Gastrocnemius medialis (tissue), 4 donors: Measurements from ENCODE around the gene TTC17. TPM values are rescaled to one million over a fixed set of nuclear protein-coding genes. Genes with fewer than 3 reads are reported as not detected.

ENCODE experiments used
- ATAC-seq, 2 donors: fragments of 150-250 bp; one replicate each; pipeline ENCODE4 v1.9.1; 2016
- DNase-seq, 2 donors: peaks; one replicate each; pipeline ENCODE4 v3.0.0-alpha.2; 2019
- H3K27ac ChIP-seq, 4 donors: fragments of 200-600 bp; sonication (generic); 1 replicate in 1 of 4; 2 replicates in 3 of 4; pipeline ENCODE4 v1.5.1; 2016 to 2018; ENCODE audit warnings: mild to moderate bottlenecking in 2 of 4, moderate library complexity in 1 of 4
- H3K27me3 ChIP-seq, 3 donors: fragments of 200-600 bp; sonication (generic) in 2 of 3; 1 replicate in 1 of 3; 2 replicates in 2 of 3; pipeline versions ENCODE4 v1.5.1 to v1.6.0; 2016 to 2019; ENCODE audit warnings: mild to moderate bottlenecking in 1 of 3, moderate library complexity in 1 of 3
- H3K36me3 ChIP-seq, 2 donors: fragments of 200-600 bp; sonication (generic) in 1 of 2; one replicate each; pipeline ENCODE4 v1.5.1; 2017 to 2018
- H3K4me1 ChIP-seq, 2 donors: fragments of 200-600 bp; sonication (generic) in 1 of 2; one replicate each; pipeline ENCODE4 v1.5.1; 2016 to 2017; ENCODE audit warnings: mild to moderate bottlenecking in 2 of 2
- H3K4me3 ChIP-seq, 4 donors: fragments of 200-600 bp; sonication (generic) in 3 of 4; 1 replicate in 1 of 4; 2 replicates in 3 of 4; pipeline ENCODE4 v1.5.1; 2016 to 2019; ENCODE audit warnings: mild to moderate bottlenecking in 2 of 4
- H3K9me3 ChIP-seq, 3 donors: fragments of 200-600 bp; sonication (generic) in 2 of 3; 1 replicate in 1 of 3; 2 replicates in 2 of 3; pipeline ENCODE4 v1.5.1; 2016 to 2019
- POLR2A ChIP-seq, 2 donors: fragments of 450-650 bp; IDR thresholded peaks; one replicate each; pipeline ENCODE4 v1.6.1; 2017; ENCODE audit warnings: antibody characterized with exemption in 2 of 2, mild to moderate bottlenecking in 2 of 2, moderate library complexity in 2 of 2
- in situ Hi-C, 4 donors: fragments of 200-750 bp; cut with MboI; loops; one replicate each; pipeline versions ENCODE4 v1.15.0 to v1.8.0; 2017; ENCODE audit warnings: low sequenced_read_pairs in 4 of 4
- intact Hi-C: fragments of 100-400 bp; cut with DNase I; formaldehyde crosslinking; loops from one replicate; pipeline ENCODE4 v1.15.1; 2023; ENCODE audit warnings: low total_unique reads
- total RNA-seq, 4 donors: library from RNA; depleted of rRNA; stranded (reverse); fragments of >200 nt; gene quantifications; one replicate each; pipeline versions ENCODE4 v1.1.0 to v1.2.3, GENCODE V29; 2016
- TF ChIP-seq, protein P1 (sequence below), 5 experiments: fragments of 450-650 bp in 3 of 5; fragments of 200-600 bp in 2 of 5; sonication (generic) in 2 of 5; IDR thresholded peaks in 4 of 5; conservative IDR thresholded peaks in 1 of 5; 1 replicate in 4 of 5; 2 replicates in 1 of 5; pipeline ENCODE4 v1.5.1; 2016 to 2019; ENCODE audit warnings: antibody characterized with exemption in 5 of 5, mild to moderate bottlenecking in 3 of 5, moderate library complexity in 3 of 5

Gene TTC17
- total RNA-seq, 4 donors from 2014 or later = 31.6 to 69.0 (median 37.5) TPM

DNA sequence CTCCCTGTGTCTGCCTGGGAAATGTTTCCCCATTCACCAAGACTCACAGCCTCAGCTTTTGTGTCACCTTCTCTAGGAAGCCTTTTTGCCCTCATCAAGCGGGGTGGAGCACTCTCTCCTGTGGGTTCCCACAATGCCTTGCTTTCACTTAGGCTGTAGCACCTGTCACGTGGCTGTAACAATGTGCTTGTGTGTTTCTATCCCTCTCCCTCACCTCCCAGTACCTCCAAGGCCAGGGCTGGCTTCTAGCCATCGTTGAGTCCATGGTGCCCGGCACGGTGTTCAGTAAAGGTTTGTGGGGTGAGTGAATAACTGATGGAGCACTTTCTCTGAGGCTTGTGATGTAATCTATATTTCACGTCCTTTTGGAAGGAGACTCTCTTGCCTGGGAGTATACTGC, 153.2 kb downstream of the TTC17 start:
- TF ChIP-seq, protein P1, sequence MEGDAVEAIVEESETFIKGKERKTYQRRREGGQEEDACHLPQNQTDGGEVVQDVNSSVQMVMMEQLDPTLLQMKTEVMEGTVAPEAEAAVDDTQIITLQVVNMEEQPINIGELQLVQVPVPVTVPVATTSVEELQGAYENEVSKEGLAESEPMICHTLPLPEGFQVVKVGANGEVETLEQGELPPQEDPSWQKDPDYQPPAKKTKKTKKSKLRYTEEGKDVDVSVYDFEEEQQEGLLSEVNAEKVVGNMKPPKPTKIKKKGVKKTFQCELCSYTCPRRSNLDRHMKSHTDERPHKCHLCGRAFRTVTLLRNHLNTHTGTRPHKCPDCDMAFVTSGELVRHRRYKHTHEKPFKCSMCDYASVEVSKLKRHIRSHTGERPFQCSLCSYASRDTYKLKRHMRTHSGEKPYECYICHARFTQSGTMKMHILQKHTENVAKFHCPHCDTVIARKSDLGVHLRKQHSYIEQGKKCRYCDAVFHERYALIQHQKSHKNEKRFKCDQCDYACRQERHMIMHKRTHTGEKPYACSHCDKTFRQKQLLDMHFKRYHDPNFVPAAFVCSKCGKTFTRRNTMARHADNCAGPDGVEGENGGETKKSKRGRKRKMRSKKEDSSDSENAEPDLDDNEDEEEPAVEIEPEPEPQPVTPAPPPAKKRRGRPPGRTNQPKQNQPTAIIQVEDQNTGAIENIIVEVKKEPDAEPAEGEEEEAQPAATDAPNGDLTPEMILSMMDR (IDR thresholded peaks at IDR 0.05 in 4 of 5, conservative IDR thresholded peaks at IDR 0.05 in 1 of 5) = no peak
- TF ChIP-seq POLR2A (IDR thresholded peaks at IDR 0.05) = no peak
- DNase-seq (no peak), ATAC-seq (no peak)
- no peaks in the 10 kb centered on the region for H3K4me1 ChIP-seq
- H3K4me3 ChIP-seq = no peak overlapping the region
- H3K27ac ChIP-seq = no peak overlapping the region
- no peaks in the 10 kb centered on the region for H3K27me3 ChIP-seq
- intact Hi-C loops (no loop called here), in situ Hi-C loops (no loop called here)
- H3K36me3 ChIP-seq = no peaks in the 10 kb centered on the region
- no peaks in the 10 kb centered on the region for H3K9me3 ChIP-seq

DNA sequence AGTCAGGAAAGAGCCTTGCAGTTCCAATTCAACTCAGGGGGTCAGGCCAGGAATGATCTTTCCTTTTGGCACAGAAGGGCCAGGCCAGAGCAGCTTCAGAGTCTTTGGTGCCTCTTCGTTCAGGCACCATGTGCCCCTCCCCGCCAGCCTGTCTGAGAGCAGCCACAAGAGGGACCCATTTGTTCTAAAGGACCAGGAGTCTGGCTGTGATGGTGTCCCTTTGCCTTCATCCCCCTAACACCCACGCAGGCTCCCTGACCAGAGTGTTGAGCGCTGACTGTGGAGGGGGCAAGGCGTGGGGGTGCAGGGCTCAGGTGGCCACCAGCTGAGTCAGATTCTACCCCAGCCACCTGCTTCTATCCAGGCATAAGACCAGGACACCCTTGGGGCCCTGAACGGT, 156.4 kb downstream of the TTC17 start:
- Histone ChIP-seq H3K4me1 (no peaks in the 10 kb centered on the region), H3K27me3 (no peaks in the 10 kb centered on the region), H3K27ac (no peak overlapping the region), H3K4me3 (no peak overlapping the region), H3K9me3 (no peaks in the 10 kb centered on the region), H3K36me3 (no peaks in the 10 kb centered on the region)
- in situ Hi-C loops (no loop called here), intact Hi-C loops (no loop called here)
- DNase-seq (no peak), ATAC-seq (no peak)
- TF ChIP-seq POLR2A (IDR thresholded peaks at IDR 0.05) = no peak
- TF ChIP-seq, protein P1 (IDR thresholded peaks at IDR 0.05 in 4 of 5, conservative IDR thresholded peaks at IDR 0.05 in 1 of 5) = no peak

DNA sequence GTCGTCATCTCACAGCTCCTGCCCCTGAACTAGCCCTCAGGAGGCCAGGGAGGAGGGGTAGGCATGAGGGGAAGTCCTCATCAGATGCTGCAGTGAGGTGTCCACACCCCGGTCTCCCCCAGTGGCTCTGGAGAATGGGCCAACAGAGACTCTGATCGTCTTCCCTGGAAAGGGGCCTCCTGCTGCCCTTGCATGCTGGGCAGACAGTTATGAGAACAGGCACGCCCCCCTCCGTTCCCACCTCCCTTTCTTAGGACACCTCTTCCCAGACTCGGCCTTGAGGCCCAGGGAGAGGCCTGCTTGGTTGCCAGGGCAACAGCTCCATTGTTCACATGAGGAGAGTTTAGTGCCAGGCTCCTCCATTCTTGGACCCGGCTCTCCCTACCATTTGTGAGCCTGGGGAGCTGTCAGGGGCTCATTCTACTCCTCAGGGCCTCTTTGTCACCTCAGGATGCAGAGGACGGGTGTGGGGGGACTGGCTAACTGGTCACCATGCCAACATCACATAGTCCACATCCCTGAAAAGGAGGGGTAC, 157.7 kb downstream of the TTC17 start:
- no peak for ATAC-seq
- Histone ChIP-seq H3K4me1 (no peaks in the 10 kb centered on the region), H3K4me3 (no peak overlapping the region), H3K27ac (no peak overlapping the region), H3K36me3 (no peaks in the 10 kb centered on the region), H3K9me3 (no peaks in the 10 kb centered on the region), H3K27me3 (no peaks in the 10 kb centered on the region)
- TF ChIP-seq, protein P1 (IDR thresholded peaks at IDR 0.05 in 4 of 5, conservative IDR thresholded peaks at IDR 0.05 in 1 of 5) = no peak
- no peak for TF ChIP-seq POLR2A (IDR thresholded peaks at IDR 0.05)
- intact Hi-C loops = no loop called here
- DNase-seq = no peak
- in situ Hi-C loops = no loop called here

DNA sequence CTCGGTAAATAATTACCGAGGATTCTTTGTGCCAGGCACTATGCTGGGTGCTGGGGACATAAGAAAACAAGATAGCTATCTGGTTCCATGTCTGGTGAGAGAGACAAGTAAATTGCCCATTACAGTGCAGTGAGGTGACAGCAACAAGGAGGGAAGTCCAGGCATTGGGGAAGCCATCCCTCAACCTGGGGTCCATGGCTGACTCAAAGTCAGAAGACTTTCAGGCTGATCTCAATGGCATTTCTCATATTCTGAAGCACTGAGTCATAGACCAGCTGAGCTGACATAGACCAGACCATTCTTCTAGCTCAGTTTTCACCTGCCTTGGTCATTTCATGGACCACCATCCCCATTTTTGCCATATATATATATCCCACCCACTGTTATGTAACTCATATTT, 158.8 kb downstream of the TTC17 start:
- ATAC-seq (no peak), DNase-seq (no peak)
- Histone ChIP-seq H3K27ac (no peak overlapping the region), H3K9me3 (no peaks in the 10 kb centered on the region), H3K36me3 (no peaks in the 10 kb centered on the region), H3K4me1 (no peaks in the 10 kb centered on the region), H3K27me3 (no peaks in the 10 kb centered on the region), H3K4me3 (no peak overlapping the region)
- TF ChIP-seq, protein P1 (IDR thresholded peaks at IDR 0.05 in 4 of 5, conservative IDR thresholded peaks at IDR 0.05 in 1 of 5) = no peak
- no peak for TF ChIP-seq POLR2A (IDR thresholded peaks at IDR 0.05)
- intact Hi-C loops = no loop called here
- in situ Hi-C loops = no loop called here
